B cell (primary cell): ENCODE data around the gene CCHCR1.

ENCODE experiments used
- EZH2 ChIP-seq: IDR thresholded peaks from 2 replicates; pipeline ENCODE4 v1.6.1; 2012; ENCODE audit warnings: borderline replicate concordance, low read depth, mild to moderate bottlenecking, moderate library complexity, low read length; ENCODE audit not compliant: insufficient read depth, poor library complexity, severe bottlenecking
- TF ChIP-seq, protein P1 (sequence below): fragments of 200-600 bp; IDR thresholded peaks from one replicate; pipeline ENCODE4 v1.8.0; 2022; ENCODE audit warnings: antibody characterized with exemption, mild to moderate bottlenecking

DNA sequence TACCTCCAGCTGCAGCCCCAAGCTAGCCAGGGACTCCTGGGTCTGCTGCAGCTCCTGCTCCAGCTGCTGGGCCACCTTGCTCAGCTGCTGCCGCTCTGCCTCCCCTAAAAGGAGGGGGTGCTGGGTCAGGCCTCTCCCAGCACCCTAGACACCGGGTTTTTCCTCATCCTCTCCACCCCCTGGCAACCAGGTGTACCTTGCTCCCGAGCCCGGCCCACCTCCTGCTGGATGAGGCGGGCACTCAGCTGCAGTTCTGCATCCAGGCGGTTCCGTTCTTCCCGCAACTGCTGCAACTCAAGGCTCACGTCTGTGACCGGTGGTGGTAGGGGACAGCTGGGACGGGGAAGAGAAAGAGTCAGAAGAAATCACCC, 12.6 kb downstream of the CCHCR1 start:
- TF ChIP-seq, protein P1, sequence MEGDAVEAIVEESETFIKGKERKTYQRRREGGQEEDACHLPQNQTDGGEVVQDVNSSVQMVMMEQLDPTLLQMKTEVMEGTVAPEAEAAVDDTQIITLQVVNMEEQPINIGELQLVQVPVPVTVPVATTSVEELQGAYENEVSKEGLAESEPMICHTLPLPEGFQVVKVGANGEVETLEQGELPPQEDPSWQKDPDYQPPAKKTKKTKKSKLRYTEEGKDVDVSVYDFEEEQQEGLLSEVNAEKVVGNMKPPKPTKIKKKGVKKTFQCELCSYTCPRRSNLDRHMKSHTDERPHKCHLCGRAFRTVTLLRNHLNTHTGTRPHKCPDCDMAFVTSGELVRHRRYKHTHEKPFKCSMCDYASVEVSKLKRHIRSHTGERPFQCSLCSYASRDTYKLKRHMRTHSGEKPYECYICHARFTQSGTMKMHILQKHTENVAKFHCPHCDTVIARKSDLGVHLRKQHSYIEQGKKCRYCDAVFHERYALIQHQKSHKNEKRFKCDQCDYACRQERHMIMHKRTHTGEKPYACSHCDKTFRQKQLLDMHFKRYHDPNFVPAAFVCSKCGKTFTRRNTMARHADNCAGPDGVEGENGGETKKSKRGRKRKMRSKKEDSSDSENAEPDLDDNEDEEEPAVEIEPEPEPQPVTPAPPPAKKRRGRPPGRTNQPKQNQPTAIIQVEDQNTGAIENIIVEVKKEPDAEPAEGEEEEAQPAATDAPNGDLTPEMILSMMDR = no peak
- TF ChIP-seq EZH2 = no peak
